ENCODE data around the gene ADAMTS16. TPM values are rescaled to one million over a fixed set of nuclear protein-coding genes. Genes with fewer than 3 reads are reported as not detected.

Gene ADAMTS16
- total and polyA plus RNA-seq, 10 donors = not detected

GRCh38 chr5:5220901-5221631 is 80.9 kb downstream of the ADAMTS16 start:
- Histone ChIP-seq H3K9me3 (no peaks in the 10 kb centered on the region), H3K4me3 (no peak overlapping the region), H3K4me1 (no peaks in the 10 kb centered on the region), H3K36me3 (no peaks in the 10 kb centered on the region), H3K27ac (no peak overlapping the region), H3K27me3 (replicated peaks in 1 of 7) (peaks cover 0 to 13% (median 0%) of the 10 kb centered on the region in 7 donors)
- 80 to 84% (median 81%) methylated on average over 14 of the region's 14 CpGs for WGBS, 5 donors
- DNase-seq = no peak
- TF ChIP-seq POLR2AphosphoS5 (IDR thresholded peaks at IDR 0.05) (no peak), POLR2A (IDR thresholded peaks at IDR 0.05) (no peak)
- TF ChIP-seq, protein P1, sequence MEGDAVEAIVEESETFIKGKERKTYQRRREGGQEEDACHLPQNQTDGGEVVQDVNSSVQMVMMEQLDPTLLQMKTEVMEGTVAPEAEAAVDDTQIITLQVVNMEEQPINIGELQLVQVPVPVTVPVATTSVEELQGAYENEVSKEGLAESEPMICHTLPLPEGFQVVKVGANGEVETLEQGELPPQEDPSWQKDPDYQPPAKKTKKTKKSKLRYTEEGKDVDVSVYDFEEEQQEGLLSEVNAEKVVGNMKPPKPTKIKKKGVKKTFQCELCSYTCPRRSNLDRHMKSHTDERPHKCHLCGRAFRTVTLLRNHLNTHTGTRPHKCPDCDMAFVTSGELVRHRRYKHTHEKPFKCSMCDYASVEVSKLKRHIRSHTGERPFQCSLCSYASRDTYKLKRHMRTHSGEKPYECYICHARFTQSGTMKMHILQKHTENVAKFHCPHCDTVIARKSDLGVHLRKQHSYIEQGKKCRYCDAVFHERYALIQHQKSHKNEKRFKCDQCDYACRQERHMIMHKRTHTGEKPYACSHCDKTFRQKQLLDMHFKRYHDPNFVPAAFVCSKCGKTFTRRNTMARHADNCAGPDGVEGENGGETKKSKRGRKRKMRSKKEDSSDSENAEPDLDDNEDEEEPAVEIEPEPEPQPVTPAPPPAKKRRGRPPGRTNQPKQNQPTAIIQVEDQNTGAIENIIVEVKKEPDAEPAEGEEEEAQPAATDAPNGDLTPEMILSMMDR (IDR thresholded peaks at IDR 0.05 in 8 of 11, conservative IDR thresholded peaks at IDR 0.05 in 3 of 11) = no peak
- intact Hi-C loops (cut with DNase I; ENCODE audit: low total_unique reads) = no loop called here

GRCh38 chr5:5221724-5222123 is 81.6 kb downstream of the ADAMTS16 start:
- TF ChIP-seq POLR2A (IDR thresholded peaks at IDR 0.05) (no peak), POLR2AphosphoS5 (IDR thresholded peaks at IDR 0.05) (no peak)
- TF ChIP-seq, protein P1 (IDR thresholded peaks at IDR 0.05 in 8 of 11, conservative IDR thresholded peaks at IDR 0.05 in 3 of 11) = no peak
- Histone ChIP-seq H3K4me3 (no peak overlapping the region), H3K9me3 (no peaks in the 10 kb centered on the region), H3K27ac (no peak overlapping the region), H3K27me3 (replicated peaks in 1 of 7) (peaks cover 0 to 13% (median 0%) of the 10 kb centered on the region in 7 donors), H3K36me3 (no peaks in the 10 kb centered on the region), H3K4me1 (no peaks in the 10 kb centered on the region)
- DNase-seq = no peak
- 68 to 85% (median 78%) methylated on average over 4 of the region's 4 CpGs for WGBS, 5 donors
- intact Hi-C loops (cut with DNase I; ENCODE audit: low total_unique reads) = no loop called here

- H3K9me3 ChIP-seq = peaks cover 0 to 7% (median 0%) of the 10 kb centered on the region in 8 donors
- 80 to 89% (median 81%) methylated on average over 8 of the region's 8 CpGs for WGBS, 5 donors
- H3K36me3 ChIP-seq = no peaks in the 10 kb centered on the region
- TF ChIP-seq, protein P1 (IDR thresholded peaks at IDR 0.05 in 8 of 11, conservative IDR thresholded peaks at IDR 0.05 in 3 of 11) = no peak
- TF ChIP-seq POLR2AphosphoS5 (IDR thresholded peaks at IDR 0.05) (no peak), POLR2A (IDR thresholded peaks at IDR 0.05) (no peak)
- H3K27ac ChIP-seq = no peak overlapping the region
- DNase-seq = no peak
- H3K4me3 ChIP-seq = no peak overlapping the region
- H3K4me1 ChIP-seq = no peaks in the 10 kb centered on the region
- no peaks in the 10 kb centered on the region for H3K27me3 ChIP-seq (replicated peaks in 1 of 7)
- intact Hi-C loops (cut with DNase I; ENCODE audit: low total_unique reads) = no loop called here
Observed at GRCh38 chr5:5231576-5231975, 91.4 kb downstream of the ADAMTS16 start.

GRCh38 chr5:5234912-5235311 is 94.8 kb downstream of the ADAMTS16 start:
- DNase-seq = no peak
- Histone ChIP-seq H3K4me3 (no peak overlapping the region), H3K9me3 (peaks cover 0 to 7% (median 0%) of the 10 kb centered on the region in 8 donors), H3K36me3 (no peaks in the 10 kb centered on the region), H3K27me3 (replicated peaks in 1 of 7) (no peaks in the 10 kb centered on the region), H3K27ac (no peak overlapping the region), H3K4me1 (no peaks in the 10 kb centered on the region)
- TF ChIP-seq POLR2A (IDR thresholded peaks at IDR 0.05) (no peak), POLR2AphosphoS5 (IDR thresholded peaks at IDR 0.05) (no peak)
- TF ChIP-seq, protein P1 (IDR thresholded peaks at IDR 0.05 in 8 of 11, conservative IDR thresholded peaks at IDR 0.05 in 3 of 11) = no peak
- 90 to 94% (median 91%) methylated on average over 11 of the region's 11 CpGs for WGBS, 5 donors
- intact Hi-C loops (cut with DNase I; ENCODE audit: low total_unique reads) = no loop called here
